ENCODE measurements around the gene KLHDC10. TPM values are rescaled to one million over a fixed set of nuclear protein-coding genes. Genes with fewer than 3 reads are reported as not detected.

The KLHDC10 gene
- polyA plus RNA-seq, 1 donor (not counting 4 experiments of a cell fraction or from before 2014, with no cell fraction given), result 22.7 TPM

Small RNAs within 50 kb of the gene (small RNA-seq; reads per million reads assigned to genes)
- gene RNA5SP245 (ENCODE audit: insufficient read length in 3 of 3, low read depth in 3 of 3, low replicate concordance in 1 of 3), result 0 reads per million in 3 experiments

Other genes with a start within 250 kb of the KLHDC10 start
- gene UBE2H, start 117.6 kb upstream of the KLHDC10 start, polyA plus RNA-seq, result 83.7 to 130 TPM (median 100 TPM) in 3 replicates
- gene ZC3HC1, start 19.2 kb upstream of the KLHDC10 start, polyA plus RNA-seq, result 16.6 to 23.7 TPM (median 20.3 TPM) in 3 replicates
- gene TMEM209, start 134.9 kb downstream of the KLHDC10 start, polyA plus RNA-seq, result 15.3 to 25.9 TPM (median 20.0 TPM) in 3 replicates
- not detected in 3 replicates for gene SSMEM1, start 137.3 kb downstream of the KLHDC10 start, polyA plus RNA-seq
- 0.33 to 0.41 TPM (median 0.36 TPM) in 3 replicates for gene CPA2, start 196.3 kb downstream of the KLHDC10 start, polyA plus RNA-seq
- 248 to 423 TPM (median 276 TPM) in 3 replicates for gene CPA4, start 222.6 kb downstream of the KLHDC10 start, polyA plus RNA-seq